HG03095 (cell line): ENCODE data around the gene EIF1AD.
"Not testable (repeated sequence)": the region's sequence is repeated elsewhere in the genome, so short reads cannot be mapped to it uniquely, and the experiment has no call there.

Experiments used
- ATAC-seq: cut with Tn5 transposase; IDR thresholded peaks from one replicate; pipeline ENCODE4 v1.9.1; 2021; ENCODE audit warnings: moderate library complexity; ENCODE audit not compliant: unreplicated experiment

EIF1AD gene

DNA sequence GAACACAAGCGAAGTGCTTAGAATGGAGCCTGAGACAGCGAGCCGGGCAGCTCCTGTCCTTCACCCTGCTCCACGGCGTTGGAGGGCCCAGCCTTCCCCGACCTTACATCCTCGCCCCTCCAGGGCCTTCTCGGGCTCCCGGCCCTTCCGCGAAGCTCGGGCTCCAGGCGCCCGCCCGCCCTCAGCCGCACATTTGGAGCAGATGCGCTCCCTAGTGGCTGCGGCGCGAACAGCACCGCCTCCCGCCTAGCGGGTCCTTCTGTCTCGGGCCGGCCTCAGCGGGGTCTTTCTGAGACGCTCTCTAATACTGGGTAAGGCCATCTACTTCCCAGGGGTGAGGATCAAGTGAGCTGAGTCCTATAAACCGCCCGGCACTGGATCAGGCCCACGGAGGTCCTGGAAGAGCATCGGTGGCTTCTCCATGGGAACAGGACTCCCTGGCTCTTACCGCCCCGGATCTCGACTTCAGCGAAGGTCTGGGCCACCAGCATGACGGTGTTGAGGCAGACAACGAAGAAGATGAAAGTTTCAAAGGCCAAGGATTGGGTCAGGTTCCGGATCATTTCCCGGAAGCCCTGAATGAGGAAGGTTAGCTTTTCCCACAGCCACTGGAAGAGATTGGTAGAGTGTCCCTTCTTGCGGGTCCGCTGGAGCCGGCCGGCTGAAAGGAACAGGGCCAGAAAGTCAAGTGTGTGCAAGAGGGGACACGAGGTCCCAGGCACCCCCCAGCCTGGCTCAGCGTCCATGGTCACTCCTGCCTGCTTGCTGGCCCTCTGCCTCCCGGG, 20.6 kb upstream of the EIF1AD start:
- no peak for ATAC-seq

DNA sequence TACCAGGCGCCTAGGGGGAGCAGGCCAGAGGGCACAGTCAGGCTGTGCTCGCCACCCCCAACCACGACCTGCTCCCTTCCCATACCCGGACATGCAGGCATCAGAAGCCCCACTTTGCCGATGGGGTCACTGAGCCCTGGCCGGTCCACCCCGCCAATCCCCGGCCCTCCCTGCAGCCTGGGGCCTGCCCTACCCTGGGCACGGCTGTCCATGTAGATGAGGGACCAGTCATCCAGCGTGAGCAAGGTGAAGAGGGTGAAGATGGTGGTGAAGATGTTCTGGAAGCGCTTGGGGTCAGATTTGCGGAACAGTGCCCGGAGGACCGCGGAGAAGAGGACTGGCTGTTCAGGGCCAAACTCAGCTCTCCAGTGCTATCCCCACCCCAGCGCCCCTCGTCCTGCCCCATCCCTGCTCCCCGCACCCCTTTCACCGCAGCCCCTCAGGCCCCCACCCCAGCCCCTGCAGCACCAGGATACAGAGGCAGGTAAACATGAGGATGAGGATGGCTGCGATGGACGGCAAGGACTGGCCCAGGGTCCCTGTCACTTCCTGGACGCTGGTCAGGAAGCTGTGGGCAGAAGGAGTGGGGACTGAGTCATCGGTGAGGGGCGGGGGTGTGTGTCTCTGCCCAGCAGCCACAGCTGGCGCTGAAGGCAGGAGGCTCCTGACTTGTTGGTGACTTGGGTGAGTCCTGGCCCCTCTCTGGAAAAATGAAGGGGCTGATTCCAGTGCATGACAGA, 18.8 kb upstream of the EIF1AD start:
- no peak for ATAC-seq

DNA sequence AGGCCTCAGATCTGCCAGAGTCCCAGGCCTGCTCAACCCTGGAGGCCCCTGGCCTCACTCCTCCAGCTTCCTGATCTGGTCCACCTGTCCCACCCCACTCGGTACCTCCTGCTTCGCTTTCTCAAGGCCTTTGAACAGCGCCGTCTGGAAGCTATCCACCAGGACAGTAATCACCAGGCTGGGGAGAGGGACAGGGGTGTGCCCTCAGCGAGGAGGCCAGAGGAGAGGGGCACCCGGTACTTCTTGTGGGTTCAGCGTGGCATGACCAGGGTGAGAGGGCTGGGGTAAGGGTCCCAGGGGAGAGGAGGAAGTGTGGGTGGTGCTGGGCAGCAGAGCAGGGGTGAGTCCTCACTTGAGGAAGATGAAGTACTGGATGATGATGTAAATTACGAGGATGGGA, 18.3 kb upstream of the EIF1AD start:
- ATAC-seq: no peak

DNA sequence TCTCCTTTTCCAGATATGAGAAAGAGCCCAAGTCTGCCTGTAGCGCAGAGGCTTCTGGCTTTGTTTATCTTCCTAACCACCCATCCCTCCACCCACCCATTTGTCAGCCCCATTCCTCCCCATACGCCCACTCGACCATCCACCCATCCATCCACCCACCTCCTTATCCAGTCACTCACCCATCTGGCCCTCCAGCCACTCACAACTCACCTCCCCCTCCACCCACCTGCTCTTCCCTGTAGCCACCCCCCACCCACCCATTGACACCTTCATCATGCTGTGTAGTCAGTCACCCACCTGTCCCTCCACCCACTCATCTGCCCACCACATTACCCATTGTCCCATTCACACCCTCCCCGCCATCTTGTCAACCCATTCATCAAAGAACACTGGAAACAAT, 15.4 kb upstream of the EIF1AD start:
- no peak for ATAC-seq

DNA sequence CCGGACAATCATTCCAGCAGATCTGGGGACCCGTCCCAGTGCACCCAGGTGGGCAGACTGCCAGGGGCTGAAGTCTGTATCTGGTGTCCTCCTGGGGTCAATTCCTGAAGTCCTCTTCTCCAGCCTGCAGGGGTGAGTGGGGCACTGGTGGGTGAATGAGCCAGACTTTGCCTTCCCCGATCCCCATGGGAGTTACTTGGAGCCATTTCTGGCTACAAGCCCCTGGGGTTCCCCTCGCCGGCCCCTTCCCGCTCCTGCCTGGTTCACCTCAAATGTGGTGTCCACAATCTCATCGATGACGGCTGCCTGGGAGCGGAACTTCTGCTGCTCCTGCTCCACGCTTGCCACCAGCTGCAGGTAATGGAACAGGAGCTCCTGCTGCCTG, 14.8 kb upstream of the EIF1AD start:
- ATAC-seq: no peak

DNA sequence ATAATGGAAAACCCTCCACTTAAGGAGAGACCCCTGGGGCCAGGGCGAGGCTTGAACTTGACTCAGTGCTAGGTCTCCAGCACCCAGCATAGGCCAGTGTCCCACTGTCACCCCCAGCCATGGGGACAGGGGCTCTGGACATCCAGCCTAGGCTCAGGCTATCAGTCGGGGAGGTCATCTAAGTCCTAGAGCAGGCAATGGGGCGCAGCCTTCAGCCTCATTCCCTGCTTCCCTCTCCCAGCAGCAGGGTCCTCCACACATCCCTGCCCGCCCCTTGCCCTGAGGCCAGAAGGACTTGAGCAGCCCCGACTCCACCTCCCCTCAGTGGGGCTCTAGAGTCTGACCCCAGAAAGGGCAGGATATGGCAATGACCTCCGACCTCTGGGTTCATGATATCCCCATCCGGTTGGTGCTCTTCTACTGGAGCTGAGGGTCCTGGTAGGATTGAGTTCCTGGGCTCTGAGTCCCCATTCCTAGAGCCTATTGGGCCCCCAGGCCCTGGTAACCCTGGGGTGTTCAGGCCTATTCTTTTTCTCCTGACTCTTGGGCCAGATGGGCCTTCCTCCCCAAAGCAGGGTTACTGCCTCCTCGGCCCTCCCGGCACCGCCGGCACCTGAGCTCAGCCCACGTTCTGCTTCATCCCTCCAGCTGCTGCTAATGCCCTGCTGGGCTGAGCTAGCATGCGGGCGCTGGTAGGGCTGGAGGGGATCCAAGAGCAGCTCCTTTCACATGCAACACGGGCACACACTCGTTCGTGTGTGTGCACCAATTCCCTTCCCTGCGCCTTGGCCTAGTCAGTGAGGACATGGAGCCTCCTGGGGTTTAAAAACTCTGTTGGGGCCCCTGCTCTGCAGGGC, 14.2 kb upstream of the EIF1AD start:
- no peak for ATAC-seq

DNA sequence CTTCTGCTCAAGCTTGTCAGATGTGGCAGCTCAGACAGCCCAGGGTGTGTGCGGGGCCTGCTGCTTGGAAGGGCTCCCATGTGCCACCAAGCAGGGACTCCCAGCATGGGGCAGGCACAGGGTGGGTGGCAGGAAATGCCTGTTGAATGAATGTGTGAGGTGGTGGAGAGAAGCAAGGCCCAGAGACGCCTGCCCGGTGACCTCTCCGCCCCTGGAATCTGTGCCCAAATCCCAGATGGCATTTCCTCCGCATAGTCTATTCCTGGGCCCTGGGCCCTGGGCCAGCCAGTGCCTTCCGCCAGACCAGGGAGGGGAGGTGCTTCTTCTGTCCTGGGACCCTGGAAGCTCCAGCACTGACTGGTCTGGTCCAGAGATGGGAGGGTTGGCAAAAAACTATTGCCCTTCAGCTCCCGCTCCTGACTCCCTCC, 13.5 kb upstream of the EIF1AD start:
- ATAC-seq: no peak

DNA sequence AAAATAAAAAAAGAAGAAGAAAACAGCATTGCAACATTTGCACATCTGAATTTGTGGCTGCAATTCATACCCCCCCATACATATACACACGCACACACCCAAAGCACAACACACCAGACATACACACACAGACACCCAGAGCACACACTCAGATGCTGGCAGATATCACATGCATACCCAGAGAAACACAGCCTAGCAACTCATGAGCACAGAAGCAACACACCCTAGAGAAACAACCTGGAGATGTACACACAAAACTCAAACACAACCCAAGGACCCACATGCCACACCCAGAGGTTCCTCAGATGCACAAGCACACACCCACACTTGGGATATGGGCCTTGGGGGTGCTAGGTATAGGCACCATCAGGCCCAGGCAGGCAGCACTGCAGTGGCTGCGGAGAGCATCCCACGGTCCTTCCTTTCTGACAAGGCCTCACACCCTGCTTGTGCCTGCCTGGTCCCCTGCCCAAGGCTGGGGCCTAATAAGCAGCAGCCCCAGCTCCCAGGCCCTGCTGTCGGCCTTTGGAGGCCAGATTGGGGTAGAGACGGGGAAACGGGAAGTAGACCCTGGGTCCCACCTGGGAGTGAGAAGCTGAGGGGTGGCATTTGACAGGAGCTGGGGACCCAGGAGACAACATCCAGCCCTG, 13.0 kb upstream of the EIF1AD start:
- no peak for ATAC-seq

DNA sequence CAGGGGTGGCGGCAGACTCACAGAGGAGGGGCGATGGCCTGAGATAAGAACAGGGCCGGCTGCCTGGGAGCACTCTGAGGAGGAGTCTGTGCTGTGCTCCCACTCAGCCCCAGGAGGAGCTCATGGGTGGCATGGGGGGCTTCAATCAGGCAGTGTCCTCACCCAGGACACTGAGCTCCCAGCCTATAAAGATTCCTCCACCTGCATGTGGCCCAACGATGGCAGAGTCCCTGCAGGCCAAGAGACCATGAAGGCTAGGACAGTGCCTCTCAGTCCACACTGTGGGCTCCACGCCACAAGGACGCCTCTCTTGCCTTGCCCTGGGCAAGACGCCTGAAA, 11.8 kb upstream of the EIF1AD start:
- ATAC-seq: no peak

DNA sequence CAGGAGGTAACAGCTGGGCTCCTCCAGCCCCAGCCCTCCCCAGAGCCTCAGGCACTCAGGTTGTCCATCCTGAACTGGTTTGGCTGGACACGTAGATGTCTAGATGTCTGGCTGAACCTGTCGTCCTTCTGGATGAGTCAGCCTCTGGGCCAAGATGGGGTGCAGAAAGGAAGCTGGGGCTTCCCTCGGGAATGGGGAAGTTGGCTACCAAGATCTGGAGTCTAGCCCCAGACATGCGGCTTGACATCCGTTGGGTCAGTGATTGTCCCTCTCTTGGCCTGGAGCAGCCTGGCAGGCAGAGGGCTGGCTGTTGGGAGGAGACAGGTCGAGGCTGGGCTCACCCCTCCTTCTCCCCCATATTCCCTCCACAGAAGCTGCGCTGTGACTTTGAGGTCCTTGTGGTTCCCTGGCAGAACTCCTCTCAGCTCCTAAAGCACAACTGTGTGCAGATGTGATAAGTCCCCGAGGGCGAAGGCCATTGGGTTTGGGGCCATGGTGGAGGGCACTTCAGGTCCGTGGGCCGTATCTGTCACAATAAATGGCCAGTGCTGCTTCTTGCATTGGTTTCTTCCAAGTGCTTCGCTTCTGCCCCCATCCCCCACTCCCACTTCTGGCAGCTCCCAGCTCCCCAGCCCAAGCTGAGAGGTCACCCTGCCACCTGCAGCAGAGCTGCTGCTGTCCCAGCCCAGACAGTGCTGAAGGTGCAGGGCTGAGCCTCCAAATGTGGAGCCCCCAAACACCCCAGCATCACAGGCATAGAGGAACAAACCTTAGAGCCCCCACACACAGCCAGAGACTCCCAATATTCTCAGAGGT, 11.2 kb upstream of the EIF1AD start:
- no peak for ATAC-seq

DNA sequence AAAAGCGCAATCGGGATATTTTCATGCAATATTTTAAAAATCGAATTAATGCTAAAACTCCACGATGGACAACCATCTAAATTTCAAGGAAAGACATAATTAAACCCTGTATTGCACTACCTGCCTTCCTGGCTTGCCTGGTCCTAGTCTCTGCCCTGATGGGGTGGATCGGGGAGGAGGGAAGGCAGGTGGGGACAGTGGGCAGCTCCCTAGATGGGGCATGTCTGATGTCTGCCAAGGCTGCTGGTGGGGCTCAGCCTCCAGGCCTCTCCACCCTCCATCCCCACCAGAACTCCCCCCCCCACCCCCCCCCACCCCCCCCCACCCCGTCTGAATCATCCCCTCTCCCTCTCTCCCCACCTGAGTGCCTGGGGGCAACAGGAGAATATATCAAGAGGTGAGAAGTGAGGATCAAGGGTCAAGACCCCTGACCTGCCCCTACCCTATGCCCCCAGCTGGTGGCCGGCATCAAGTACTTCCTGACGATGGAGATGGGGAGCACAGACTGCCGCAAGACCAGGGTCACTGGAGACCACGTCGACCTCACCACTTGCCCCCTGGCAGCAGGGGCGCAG, 10.5 kb upstream of the EIF1AD start:
- ATAC-seq: no peak

DNA sequence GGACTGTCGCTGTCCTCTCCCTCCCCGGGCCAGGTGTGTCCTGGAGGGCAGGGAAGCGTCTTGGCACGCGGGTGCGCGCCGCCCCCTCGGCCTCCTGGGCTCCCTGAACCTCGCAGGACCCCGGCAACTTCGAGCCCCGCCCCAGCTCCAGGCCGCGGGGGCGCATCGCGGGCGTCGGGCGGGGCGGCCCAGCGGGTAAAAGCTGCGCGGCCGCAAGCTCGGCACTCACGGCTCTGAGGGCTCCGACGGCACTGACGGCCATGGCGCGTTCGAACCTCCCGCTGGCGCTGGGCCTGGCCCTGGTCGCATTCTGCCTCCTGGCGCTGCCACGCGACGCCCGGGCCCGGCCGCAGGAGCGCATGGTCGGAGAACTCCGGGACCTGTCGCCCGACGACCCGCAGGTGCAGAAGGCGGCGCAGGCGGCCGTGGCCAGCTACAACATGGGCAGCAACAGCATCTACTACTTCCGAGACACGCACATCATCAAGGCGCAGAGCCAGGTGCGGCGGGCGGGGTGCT, 9.9 kb upstream of the EIF1AD start, which contains the start of gene CST6:
Gene CST6 (plus strand): TSS at position 224 of the 519 bp plus-strand sequence. CDS start 37 bp downstream, at position 261.
- ATAC-seq: no peak

DNA sequence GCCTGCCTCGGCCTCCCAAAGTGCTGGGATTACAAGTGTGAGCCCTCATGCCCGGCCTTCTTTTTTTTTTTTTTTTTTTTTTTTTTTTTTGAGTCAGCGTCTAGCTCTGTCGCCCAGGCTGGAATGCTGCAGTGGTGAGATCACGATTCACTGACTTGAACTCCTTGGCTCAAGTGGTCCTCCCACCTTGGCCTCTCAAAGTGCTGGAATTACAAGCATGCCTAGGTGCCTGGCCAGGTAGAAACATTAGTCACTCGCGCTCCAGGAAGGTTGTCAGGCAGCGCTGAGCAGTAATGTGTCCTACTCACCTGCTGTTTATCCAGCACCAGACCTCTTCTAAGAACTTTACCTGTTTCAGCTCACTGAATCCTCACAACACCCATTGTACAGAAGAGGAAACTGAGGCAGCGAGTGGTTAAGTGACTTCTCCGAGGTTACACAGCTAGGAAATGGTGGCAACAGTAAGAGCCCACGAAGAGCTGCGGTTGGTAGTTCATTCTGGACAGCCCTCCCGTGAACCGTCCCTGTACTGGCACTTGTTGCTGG, 9.4 kb upstream of the EIF1AD start:
- no peak for ATAC-seq

DNA sequence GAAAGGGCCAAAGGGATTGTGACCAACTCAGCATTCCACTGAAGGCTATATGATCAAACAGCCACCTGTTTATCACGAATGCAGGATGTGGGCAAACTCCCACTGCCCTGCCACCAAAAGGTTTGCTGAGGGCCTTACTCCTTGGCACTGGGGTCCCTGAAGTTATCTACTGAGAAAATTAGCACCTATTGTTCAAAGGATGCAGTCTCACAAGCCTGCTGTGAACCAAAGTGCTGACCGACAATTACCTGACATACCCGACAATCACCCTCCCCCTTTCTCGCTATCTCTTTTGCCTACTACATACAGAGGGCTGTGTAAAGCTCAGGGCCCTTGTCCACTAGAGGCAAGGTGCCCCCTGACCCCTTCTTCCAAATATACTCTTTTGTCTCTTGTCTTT, 8.1 kb upstream of the EIF1AD start:
- not testable (repeated sequence) for ATAC-seq

DNA sequence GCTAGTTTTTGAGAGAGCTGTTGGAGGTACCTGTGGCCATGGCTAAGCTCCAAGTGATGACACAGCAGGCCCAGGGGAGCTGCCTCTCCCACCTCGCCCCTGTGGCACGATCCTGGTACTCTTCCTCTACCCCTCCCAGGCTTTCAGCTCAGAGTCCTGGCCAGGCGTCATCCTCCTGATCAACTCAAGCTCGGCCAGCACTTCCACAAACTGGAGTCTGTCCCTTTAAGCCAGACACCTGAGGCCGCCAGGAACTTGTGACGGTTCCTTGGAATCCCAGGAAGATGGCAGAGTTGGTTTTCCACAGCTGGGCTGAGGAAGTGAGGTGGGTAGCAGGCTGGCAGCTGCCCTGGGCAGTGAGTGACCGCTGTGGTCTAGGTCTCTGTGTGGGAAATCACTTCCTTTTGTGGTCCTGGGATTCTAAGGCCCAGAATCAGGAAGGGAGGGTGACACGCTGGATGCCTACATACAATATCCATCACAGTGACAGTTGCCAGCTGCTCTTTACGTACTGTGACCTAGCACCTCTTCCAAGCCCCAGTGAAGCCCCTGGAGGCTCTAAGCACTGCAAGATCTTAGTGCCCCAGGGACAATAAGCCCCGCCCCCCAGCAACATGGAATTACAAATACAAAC, 6.6 kb upstream of the EIF1AD start:
- ATAC-seq: no peak

DNA sequence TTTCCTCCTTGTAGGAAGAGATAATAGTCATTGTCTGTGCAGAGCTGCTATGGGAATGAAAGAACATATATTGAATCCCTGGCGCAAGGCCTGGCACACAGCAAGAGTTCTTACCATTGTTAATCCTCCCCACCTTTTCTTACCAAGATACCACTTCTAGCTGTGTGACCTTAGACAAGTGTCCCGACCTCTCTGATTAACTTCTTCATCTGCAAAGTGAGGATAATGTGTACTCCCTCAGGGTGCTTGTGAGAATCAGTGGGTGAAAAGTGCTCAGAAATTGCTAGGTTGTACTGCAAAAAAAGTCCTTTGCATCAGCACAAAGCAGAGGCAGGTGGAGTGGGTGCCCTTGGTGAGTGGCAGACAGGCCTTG, 6.1 kb upstream of the EIF1AD start:
- no peak for ATAC-seq

DNA sequence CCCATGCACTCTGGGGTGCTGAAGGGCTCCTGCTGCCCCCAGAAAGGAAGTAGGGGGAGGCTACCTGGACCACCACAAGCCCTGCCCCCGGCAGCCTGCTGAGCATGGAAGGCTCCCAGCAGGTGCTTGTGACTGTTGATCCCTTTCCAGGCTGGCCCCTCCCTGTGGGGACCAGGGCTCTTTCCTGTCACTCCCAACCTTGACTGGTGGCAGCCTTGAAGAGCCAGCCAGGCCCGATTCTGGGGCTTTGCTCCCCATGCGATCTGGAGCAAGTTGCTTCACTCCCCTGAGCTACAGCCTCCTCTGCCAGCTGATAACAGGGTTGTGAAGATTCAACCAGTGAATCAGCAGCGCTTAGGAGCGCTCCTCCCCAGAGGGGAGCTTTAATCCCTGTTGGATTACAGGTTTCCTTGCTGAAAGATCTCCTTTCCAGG, 5.3 kb upstream of the EIF1AD start:
- no peak for ATAC-seq

DNA sequence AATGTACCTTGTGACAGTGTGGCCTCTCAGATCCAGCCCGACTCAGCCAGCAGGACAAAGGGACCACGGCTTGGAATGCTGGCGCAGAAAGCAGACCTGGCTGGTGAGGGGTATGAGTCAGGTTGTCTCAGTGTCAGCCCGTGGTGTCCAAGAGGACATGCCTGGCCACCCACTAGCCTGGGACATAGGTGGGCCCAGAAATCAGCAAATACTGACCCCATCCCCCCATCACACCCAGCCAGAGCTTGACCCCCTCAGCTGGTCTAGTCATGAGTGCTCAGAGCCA, 4.9 kb upstream of the EIF1AD start:
- ATAC-seq: no peak
